ENCODE results near the gene TP53BP1. TPM values are rescaled to one million over a fixed set of nuclear protein-coding genes. Genes with fewer than 3 reads are reported as not detected.

TP53BP1 gene
- total RNA-seq, 4 donors from 2014 or later, result 23.2 to 52.8 (median 39.2) TPM

DNA sequence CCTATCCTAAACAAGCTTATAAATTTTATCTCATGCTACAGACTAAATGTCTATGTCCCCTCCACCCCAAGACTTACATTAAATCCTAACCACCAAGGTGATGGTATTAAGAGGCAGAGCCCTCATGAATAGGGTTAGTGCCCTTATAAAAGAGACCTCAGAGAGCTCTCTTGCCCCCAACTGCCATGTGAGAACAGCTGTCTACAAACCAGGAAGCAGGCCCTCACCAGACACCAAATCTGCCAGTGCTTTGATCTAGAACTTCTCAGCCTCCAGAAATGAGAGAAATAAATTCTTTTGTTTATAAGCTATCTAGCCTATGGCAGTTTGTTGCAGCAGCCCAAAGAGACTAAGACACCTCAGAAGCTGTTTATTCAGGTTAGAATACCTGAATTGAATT, 58.5 kb downstream of the TP53BP1 start:
- DNase-seq (ENCODE audit: low spot score), result no peak
- TF ChIP-seq, protein P1, sequence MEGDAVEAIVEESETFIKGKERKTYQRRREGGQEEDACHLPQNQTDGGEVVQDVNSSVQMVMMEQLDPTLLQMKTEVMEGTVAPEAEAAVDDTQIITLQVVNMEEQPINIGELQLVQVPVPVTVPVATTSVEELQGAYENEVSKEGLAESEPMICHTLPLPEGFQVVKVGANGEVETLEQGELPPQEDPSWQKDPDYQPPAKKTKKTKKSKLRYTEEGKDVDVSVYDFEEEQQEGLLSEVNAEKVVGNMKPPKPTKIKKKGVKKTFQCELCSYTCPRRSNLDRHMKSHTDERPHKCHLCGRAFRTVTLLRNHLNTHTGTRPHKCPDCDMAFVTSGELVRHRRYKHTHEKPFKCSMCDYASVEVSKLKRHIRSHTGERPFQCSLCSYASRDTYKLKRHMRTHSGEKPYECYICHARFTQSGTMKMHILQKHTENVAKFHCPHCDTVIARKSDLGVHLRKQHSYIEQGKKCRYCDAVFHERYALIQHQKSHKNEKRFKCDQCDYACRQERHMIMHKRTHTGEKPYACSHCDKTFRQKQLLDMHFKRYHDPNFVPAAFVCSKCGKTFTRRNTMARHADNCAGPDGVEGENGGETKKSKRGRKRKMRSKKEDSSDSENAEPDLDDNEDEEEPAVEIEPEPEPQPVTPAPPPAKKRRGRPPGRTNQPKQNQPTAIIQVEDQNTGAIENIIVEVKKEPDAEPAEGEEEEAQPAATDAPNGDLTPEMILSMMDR (IDR thresholded peaks at IDR 0.05), result no peak

DNA sequence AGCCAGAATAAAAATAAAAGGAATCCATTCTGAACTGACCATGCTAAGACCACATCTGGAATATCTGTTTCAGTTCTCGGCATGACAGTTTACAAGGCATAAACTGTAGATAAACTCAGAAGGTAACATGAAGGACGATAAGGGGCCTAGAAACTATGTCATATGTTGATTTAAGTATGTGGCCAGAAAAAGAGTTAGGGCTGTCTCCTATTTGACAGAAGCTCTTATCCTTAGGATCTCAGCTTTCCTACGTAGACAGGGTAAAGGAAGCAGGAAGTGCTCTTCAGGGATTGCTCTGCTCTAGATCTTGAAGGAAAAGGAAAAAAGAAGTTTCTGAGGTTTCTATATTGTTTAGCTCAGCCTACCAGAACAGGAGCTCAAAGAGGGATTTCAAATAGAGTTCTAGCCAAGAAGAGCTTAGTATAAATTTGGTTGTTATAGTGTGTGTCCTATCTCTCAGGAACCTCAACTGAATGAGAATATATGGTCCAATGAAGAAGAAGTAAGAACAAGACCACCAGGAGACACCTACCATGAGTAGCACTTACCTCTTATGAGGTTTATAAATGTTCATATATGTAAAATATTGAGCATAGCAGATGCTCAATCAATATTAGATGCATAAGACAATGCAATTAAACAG, 59.2 kb downstream of the TP53BP1 start:
- DNase-seq (ENCODE audit: low spot score), result no peak
- no peak for ATAC-seq (ENCODE audit: low FRiP score)
- TF ChIP-seq, protein P1 (IDR thresholded peaks at IDR 0.05), result no peak

More for the DNA sequence above, 58.5 kb downstream of the TP53BP1 start:
- ATAC-seq (ENCODE audit: low FRiP score), result no peak

DNA sequence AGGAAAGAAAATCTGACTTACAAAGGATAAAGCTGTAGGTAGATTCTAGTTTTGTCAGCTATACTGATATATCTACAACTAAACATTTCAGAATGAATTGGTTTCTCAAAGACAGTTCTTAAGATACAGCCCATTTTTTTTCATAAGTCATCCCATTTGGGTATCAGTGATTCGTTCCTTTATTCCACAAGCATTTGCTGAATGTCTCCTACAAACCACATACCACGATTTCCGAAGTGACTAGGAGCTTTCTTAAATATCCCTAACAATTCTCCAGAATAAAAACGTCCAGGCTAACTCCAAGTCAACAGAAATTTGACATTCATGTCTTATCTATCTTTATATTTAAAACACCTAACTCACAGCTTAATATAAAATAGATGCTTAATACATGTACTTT, 59.8 kb downstream of the TP53BP1 start:
- TF ChIP-seq, protein P1 (IDR thresholded peaks at IDR 0.05), result no peak
- no peak for DNase-seq (ENCODE audit: low spot score)
- no peak for ATAC-seq (ENCODE audit: low FRiP score)

DNA sequence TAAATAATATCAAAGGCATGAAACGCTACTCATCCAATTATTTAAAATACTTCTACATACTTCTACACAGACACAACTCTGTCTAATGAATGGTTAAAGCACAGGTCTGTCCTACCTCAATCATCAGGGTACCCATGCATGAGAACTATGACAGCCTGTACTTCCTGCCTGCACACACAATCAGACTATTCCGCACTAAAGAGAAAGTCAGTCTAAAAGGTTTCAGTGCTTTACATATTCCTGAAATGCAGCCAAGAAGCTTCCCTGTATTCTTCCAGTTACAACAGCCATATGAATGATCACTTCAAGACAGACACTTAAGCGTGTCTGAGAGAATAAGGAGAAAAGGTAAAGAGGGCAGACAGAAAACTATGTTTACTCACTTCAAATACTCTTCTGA, 63.3 kb downstream of the TP53BP1 start:
- DNase-seq (ENCODE audit: low spot score) (no peak), ATAC-seq (ENCODE audit: low FRiP score) (no peak)
- TF ChIP-seq, protein P1 (IDR thresholded peaks at IDR 0.05), result no peak

DNA sequence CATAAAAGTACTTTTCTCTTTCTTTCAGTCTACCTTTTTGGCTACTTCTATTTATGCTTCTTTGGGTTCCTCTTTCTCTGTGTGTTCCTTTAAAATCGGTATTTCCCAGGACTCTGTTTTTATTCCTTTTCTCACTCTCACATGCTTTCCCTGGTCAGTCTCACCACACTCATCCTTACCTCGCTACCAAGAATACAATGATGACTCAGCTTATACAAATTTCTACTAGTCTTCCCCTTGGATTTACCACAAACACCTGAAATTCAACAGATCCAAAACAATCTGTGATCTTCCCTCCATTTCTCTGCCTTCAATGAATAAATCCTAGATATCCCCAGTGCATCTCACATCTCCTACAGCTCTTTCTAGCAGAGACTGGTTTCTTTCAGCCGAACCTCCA, 69.2 kb downstream of the TP53BP1 start:
- ATAC-seq (ENCODE audit: low FRiP score) (no peak), DNase-seq (ENCODE audit: low spot score) (no peak)
- TF ChIP-seq, protein P1 (IDR thresholded peaks at IDR 0.05), result no peak

DNA sequence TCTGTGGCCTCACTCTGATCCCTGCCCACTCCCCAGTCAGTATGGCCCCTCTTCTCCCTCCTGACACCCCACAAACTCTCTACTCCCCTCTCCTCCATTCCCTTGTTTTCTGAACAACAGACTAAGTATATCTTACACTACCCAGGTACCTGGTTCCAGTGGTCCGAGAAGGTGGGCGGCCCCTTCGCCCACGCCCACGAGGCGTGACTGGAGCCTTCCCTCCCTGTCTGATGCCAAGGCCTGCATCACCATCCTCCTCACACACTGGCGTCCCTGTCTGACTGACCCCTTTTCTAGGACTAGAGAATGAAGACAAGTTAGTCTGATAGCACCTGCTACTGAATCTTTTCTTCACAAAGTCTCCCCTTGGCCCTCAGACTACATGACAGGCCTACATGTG, 72.1 kb downstream of the TP53BP1 start:
- no peak for DNase-seq (ENCODE audit: low spot score)
- no peak for ATAC-seq (ENCODE audit: low FRiP score)
- TF ChIP-seq, protein P1 (IDR thresholded peaks at IDR 0.05), result no peak

DNA sequence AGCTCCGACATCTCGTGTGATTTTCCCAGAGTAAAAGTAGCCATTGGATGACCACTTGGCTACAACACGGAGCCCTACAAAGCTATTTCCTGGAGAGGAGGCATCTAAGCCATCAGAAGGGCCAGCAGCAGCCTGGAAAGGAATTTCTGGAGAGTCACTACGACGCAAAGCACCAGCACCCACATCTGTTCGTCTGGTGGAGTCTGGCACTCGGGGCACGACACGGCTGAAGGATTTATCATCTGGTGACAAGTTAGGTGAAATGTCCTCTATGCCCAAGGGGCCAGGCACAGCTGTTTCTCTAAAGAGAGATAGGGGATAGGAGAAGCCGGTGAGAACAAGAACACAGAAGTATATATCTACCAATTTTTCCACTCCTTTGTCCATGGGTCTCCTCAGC, 72.5 kb downstream of the TP53BP1 start:
- TF ChIP-seq, protein P1 (IDR thresholded peaks at IDR 0.05), result no peak
- ATAC-seq (ENCODE audit: low FRiP score), result no peak
- DNase-seq (ENCODE audit: low spot score), result no peak

All from omental fat pad (tissue), 4 donors.